Endothelial cell of umbilical vein (primary cell): Measurements from ENCODE around the gene GFI1B. TPM values are rescaled to one million over a fixed set of nuclear protein-coding genes. Genes with fewer than 3 reads are reported as not detected.

Experiments used
- BruUV-seq: library from RNA; stranded (reverse); fragments of 400-500 nt; replicated peaks from 2 replicates; lab custom pipeline; 2021; lab: Mats Ljungman, UMichigan
- CTCF ChIA-PET: fragments of 300-600, 350-600 bp; sonication (Branson Sonifier 250); formaldehyde crosslinking; loops from one replicate; lab custom pipeline; 2021; ENCODE audit warnings: antibody characterized with exemption, inconsistent platforms; lab: Charles Lee
- POLR2A ChIA-PET: fragments of 300-600, 350-600 bp; sonication (Branson Sonifier 250); formaldehyde crosslinking; loops from one replicate; lab custom pipeline; 2021; ENCODE audit warnings: antibody characterized with exemption, inconsistent platforms; lab: Charles Lee
- DNase-seq: peaks from one replicate; pipeline ENCODE4 v3.0.0-alpha.2; 2011; ENCODE audit warnings: low read depth, low spot score
- FAIRE-seq: peaks from 2 replicates; lab custom pipeline; 2011; peaks lifted over from hg19 to GRCh38; lab: Jason Lieb, UNC
- H2AFZ ChIP-seq: 2 replicates; pipeline ENCODE4 v1.6.0; 2012; ENCODE audit warnings: low read depth, low read length, control low read depth, inconsistent platforms
- H3K27ac ChIP-seq: 2 replicates; pipeline ENCODE4 v1.5.1; 2011; ENCODE audit warnings: low read depth, mild to moderate bottlenecking, control low read depth, low read length, moderate library complexity; ENCODE audit not compliant: insufficient read depth
- H3K27me3 ChIP-seq, 2 experiments: 2 replicates each; pipeline versions ENCODE4 v1.6.0 to v1.6.1; 2011; ENCODE audit warnings: low read length in 2 of 2, mixed read lengths in 1 of 2; ENCODE audit not compliant: control insufficient read depth in 2 of 2, insufficient read depth in 2 of 2
- H3K36me3 ChIP-seq, 2 experiments: 2 replicates in 1 of 2; 3 replicates in 1 of 2; pipeline ENCODE4 v1.5.1; 2011; ENCODE audit warnings: low read length in 2 of 2, mild to moderate bottlenecking in 1 of 2, moderate library complexity in 1 of 2; ENCODE audit not compliant: control insufficient read depth in 2 of 2, insufficient read depth in 2 of 2; ENCODE audit errors: extremely low read depth in 1 of 2
- H3K4me1 ChIP-seq: 3 replicates; pipeline ENCODE4 v1.5.1; 2011; ENCODE audit warnings: mild to moderate bottlenecking, low read length; ENCODE audit not compliant: control insufficient read depth, insufficient read depth; ENCODE audit errors: extremely low read depth
- H3K4me2 ChIP-seq: 2 replicates; pipeline ENCODE4 v1.6.1; 2011; ENCODE audit warnings: low read length, control low read depth, mixed read lengths; ENCODE audit not compliant: insufficient read depth
- H3K4me3 ChIP-seq, 3 experiments: fragments of 200-600 bp in 1 of 3; sonication (generic), shearing (Covaris generic) in 1 of 3; replicated peaks in 1 of 3; 2 replicates each; pipeline ENCODE4 v1.5.1; 2011 to 2016; ENCODE audit warnings: control low read depth in 3 of 3, low read length in 3 of 3, mild to moderate bottlenecking in 2 of 3, inconsistent platforms in 1 of 3, low read depth in 1 of 3, moderate library complexity in 1 of 3; ENCODE audit not compliant: insufficient read depth in 1 of 3
- H3K79me2 ChIP-seq: 2 replicates; pipeline ENCODE4 v1.6.0; 2012; ENCODE audit warnings: low read length, inconsistent platforms; ENCODE audit not compliant: control insufficient read depth, insufficient read depth
- H3K9ac ChIP-seq: replicated peaks from 2 replicates; pipeline ENCODE3; 2011; ENCODE audit warnings: low read length, control low read depth; ENCODE audit not compliant: insufficient read depth; ENCODE audit errors: extremely low read depth
- H3K9me1 ChIP-seq: replicated peaks from 3 replicates; pipeline ENCODE4 v1.6.0; 2011; ENCODE audit warnings: mild to moderate bottlenecking, low read length; ENCODE audit not compliant: control insufficient read depth, insufficient read depth; ENCODE audit errors: extremely low read depth
- H3K9me3 ChIP-seq: replicated peaks from 2 replicates; pipeline ENCODE4 v1.5.1; 2012; ENCODE audit warnings: low read length, inconsistent platforms; ENCODE audit not compliant: control insufficient read depth, insufficient read depth
- H4K20me1 ChIP-seq: replicated peaks from 2 replicates; pipeline ENCODE3; 2011; ENCODE audit warnings: mild to moderate bottlenecking, low read length; ENCODE audit not compliant: control insufficient read depth, insufficient read depth; ENCODE audit errors: extremely low read depth
- EZH2 ChIP-seq: IDR thresholded peaks from 2 replicates; pipeline ENCODE4 v1.6.1; 2012; ENCODE audit warnings: borderline replicate concordance, low read depth, mild to moderate bottlenecking, moderate library complexity, low read length, inconsistent platforms; ENCODE audit not compliant: severe bottlenecking
- FOS ChIP-seq: IDR thresholded peaks from 2 replicates; pipeline ENCODE4 v1.6.1; 2011; ENCODE audit warnings: mild to moderate bottlenecking, low read length, moderate library complexity, borderline replicate concordance; ENCODE audit not compliant: insufficient read depth
- GATA2 ChIP-seq: IDR thresholded peaks from 2 replicates; pipeline ENCODE4 v1.7.0; 2011; ENCODE audit warnings: low read depth, mild to moderate bottlenecking, moderate library complexity, mixed read lengths, low read length; ENCODE audit not compliant: insufficient read length, insufficient read depth
- JUN ChIP-seq: IDR thresholded peaks from 2 replicates; pipeline ENCODE4 v1.6.1; 2011; ENCODE audit warnings: borderline replicate concordance, low read depth; ENCODE audit not compliant: insufficient read length, insufficient read depth
- MYC ChIP-seq: IDR thresholded peaks from one replicate; pipeline ENCODE4 v1.6.1; 2011; ENCODE audit warnings: mild to moderate bottlenecking, low read depth, low read length
- POLR2A ChIP-seq: IDR thresholded peaks from 2 replicates; pipeline ENCODE4 v1.6.1; 2012; ENCODE audit warnings: low read depth, mild to moderate bottlenecking, control low read depth, low read length
- POLR2AphosphoS5 ChIP-seq: IDR thresholded peaks from 2 replicates; pipeline ENCODE4 v1.6.1; 2012; ENCODE audit warnings: low read depth, mild to moderate bottlenecking, control low read depth, low read length, moderate library complexity; ENCODE audit not compliant: insufficient read depth
- dilution Hi-C: fragments of 300-500 bp; cut with MboI; formaldehyde crosslinking; loops from one replicate; pipeline ENCODE4 v1.15.0; 2019; ENCODE audit warnings: low sequenced_read_pairs; ENCODE audit not compliant: extremely low pct_ligation_motif_present
- intact Hi-C: fragments of 100-400 bp; cut with micrococcal nuclease; formaldehyde crosslinking; loops from one replicate; pipeline ENCODE4 v1.10.0; 2022
- polyA plus RNA-seq, 4 experiments: library from polyadenylated mRNA; depleted of rRNA in 3 of 4; stranded (reverse) in 3 of 4; unstranded in 1 of 4; fragments of >200 nt; gene quantifications; 2 replicates each; pipeline versions ENCODE4 v1.2.1 to v1.2.3, GENCODE V29; 2011 to 2012; ENCODE audit warnings: missing spikeins in 1 of 4
- total RNA-seq: library from RNA; stranded (reverse); gene quantifications from 2 replicates; pipeline ENCODE4 v1.2.3, GENCODE V29; 2021
- TF ChIP-seq, protein P1 (sequence below), 2 donors: IDR thresholded peaks; 1 replicate in 1 of 2; 2 replicates in 1 of 2; pipeline ENCODE4 v1.5.1; 2011; ENCODE audit warnings: low read length in 2 of 2, mild to moderate bottlenecking in 2 of 2, moderate library complexity in 2 of 2, control low read depth in 1 of 2, inconsistent platforms in 1 of 2, low read depth in 1 of 2; ENCODE audit not compliant: insufficient read depth in 1 of 2; ENCODE audit errors: extremely low read depth in 1 of 2
- TF ChIP-seq, protein P2 (sequence below): IDR thresholded peaks from 2 replicates; pipeline ENCODE4 v1.6.1; 2011; ENCODE audit not compliant: insufficient read depth, insufficient read length

The GFI1B gene
- total and polyA plus RNA-seq, 2 donors (not counting 3 experiments of a cell fraction or from before 2014, with no cell fraction given) = 0.04 TPM; not detected in 1

DNA sequence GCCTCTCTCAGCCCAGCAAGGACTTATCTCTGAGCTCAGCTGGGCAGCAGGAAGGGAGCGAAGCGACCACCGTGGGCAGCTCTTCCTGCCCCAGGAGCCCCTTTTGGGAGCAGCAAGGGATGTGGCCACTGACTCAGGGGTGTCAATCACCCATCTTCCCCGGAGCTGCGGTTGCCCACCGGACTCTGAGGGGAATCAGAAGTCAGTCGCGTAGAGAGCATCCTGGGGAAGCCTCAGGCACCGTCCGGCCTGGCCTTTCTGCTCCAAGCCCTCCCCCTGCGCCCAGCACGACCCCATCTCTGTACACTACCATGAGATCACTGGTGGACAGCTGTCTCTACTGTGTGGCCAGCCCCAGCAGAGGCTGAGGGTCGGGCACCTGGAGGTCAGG lies 24.6 kb downstream of the GFI1B start:
- H3K4me1 ChIP-seq = no peaks in the 10 kb centered on the region
- H2AFZ ChIP-seq = no peak overlapping the region
- TF ChIP-seq POLR2A = no peak
- no peak for TF ChIP-seq JUN
- TF ChIP-seq POLR2AphosphoS5 = no peak
- TF ChIP-seq, protein P1, sequence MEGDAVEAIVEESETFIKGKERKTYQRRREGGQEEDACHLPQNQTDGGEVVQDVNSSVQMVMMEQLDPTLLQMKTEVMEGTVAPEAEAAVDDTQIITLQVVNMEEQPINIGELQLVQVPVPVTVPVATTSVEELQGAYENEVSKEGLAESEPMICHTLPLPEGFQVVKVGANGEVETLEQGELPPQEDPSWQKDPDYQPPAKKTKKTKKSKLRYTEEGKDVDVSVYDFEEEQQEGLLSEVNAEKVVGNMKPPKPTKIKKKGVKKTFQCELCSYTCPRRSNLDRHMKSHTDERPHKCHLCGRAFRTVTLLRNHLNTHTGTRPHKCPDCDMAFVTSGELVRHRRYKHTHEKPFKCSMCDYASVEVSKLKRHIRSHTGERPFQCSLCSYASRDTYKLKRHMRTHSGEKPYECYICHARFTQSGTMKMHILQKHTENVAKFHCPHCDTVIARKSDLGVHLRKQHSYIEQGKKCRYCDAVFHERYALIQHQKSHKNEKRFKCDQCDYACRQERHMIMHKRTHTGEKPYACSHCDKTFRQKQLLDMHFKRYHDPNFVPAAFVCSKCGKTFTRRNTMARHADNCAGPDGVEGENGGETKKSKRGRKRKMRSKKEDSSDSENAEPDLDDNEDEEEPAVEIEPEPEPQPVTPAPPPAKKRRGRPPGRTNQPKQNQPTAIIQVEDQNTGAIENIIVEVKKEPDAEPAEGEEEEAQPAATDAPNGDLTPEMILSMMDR (IDR thresholded peaks at IDR 0.05; ENCODE audit: extremely low read depth in 1 of 2, insufficient read depth in 1 of 2, low read depth in 1 of 2, low read length in 2 of 2) = no peak
- TF ChIP-seq, protein P2, sequence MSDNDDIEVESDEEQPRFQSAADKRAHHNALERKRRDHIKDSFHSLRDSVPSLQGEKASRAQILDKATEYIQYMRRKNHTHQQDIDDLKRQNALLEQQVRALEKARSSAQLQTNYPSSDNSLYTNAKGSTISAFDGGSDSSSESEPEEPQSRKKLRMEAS = no peak
- TF ChIP-seq GATA2 = no peak
- TF ChIP-seq FOS = no peak
- TF ChIP-seq MYC = no peak
- TF ChIP-seq EZH2 = no peak
- H3K4me2 ChIP-seq = no peak overlapping the region
- FAIRE-seq = no peak
- no peaks in the 10 kb centered on the region for H3K9me1 ChIP-seq
- dilution Hi-C loops (no loop called here), intact Hi-C loops (no loop called here)
- no peaks in the 10 kb centered on the region for H4K20me1 ChIP-seq
- no peaks in the 10 kb centered on the region for H3K9me3 ChIP-seq
- no TSS peak for BruUV-seq
- no peak overlapping the region for H3K9ac ChIP-seq
- H3K27ac ChIP-seq = no peak overlapping the region
- peaks cover 5 to 6% of the 10 kb centered on the region in 2 experiments for H3K27me3 ChIP-seq
- CTCF ChIA-PET = interaction anchor here (1.2 to 1.8 kb wide), 4 partner anchors 19 to 183 kb away, joined by 3 to 12 read pairs (median 4); partner anchors contain the start of gene GFI1B
- POLR2A ChIA-PET = no interaction called here
- no peak overlapping the region for H3K4me3 ChIP-seq
- H3K79me2 ChIP-seq = no peaks in the 10 kb centered on the region
- no peaks in the 10 kb centered on the region for H3K36me3 ChIP-seq
- DNase-seq = no peak
